Measurements from ENCODE around the gene KDM5A. TPM values are rescaled to one million over a fixed set of nuclear protein-coding genes. Genes with fewer than 3 reads are reported as not detected.

Gene KDM5A
- total and polyA plus RNA-seq, 2 experiments from 2014 or later, result 47.1 to 48.3 TPM

DNA sequence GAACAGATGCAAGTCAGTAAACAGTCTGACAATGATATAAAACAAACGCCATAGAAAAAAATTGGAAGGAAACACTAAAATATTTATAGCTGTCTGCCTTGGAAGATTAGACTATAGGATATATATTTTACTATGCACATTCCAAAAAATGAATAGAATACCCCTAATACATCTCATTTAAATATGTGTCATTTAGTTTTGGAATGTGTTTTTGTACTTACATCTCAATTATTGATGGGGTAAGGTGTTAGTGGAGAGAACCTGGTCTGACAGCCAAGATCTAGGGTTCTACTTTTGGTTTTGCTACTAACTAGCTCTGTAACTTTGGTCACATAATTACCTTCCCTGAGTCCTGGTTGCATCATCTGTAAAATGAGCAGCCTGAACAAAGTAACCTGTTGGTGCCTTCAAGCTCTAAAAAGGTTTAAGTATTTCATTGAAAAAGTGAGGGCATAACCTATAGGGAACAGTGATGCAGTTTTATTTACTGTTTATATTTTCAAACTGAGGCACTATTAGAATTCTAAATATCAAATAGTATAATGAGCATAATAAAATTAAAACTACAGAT lies 97.9 kb downstream of the KDM5A start (continued):
- TF ChIP-seq STAT1 (IDR thresholded peaks at IDR 0.05; ENCODE audit: unreplicated experiment) (no peak), ZNF331 (CRISPR knock-in tag; IDR thresholded peaks at IDR 0.05; ENCODE audit: low read depth) (no peak)
- TF ChIP-seq, protein P1, sequence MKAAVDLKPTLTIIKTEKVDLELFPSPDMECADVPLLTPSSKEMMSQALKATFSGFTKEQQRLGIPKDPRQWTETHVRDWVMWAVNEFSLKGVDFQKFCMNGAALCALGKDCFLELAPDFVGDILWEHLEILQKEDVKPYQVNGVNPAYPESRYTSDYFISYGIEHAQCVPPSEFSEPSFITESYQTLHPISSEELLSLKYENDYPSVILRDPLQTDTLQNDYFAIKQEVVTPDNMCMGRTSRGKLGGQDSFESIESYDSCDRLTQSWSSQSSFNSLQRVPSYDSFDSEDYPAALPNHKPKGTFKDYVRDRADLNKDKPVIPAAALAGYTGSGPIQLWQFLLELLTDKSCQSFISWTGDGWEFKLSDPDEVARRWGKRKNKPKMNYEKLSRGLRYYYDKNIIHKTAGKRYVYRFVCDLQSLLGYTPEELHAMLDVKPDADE (IDR thresholded peaks at IDR 0.05), result no peak

DNA sequence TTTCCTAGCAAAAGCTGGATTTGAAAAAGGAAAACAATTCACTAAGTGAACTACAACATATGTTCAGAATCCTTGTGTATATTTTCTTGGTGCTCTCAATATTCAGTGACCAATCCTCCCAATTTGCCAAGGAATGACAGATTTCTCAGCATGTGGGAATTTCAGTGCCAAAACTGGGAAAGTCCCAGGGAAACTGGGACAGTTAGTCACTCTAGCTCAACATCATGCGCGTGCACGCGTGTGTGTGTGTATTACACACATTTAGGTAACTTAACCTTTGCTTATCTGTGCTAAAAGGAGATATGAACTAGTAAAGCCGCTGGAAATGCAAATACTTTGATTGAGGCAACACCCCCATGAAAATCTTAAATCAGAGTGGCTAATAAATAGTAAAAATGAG lies 100.4 kb downstream of the KDM5A start:
- Mint-ChIP-seq H3K9me3 (no peaks in the 10 kb centered on the region), H3K36me3 (ENCODE audit: low read depth) (peaks cover 25% of the 10 kb centered on the region), H3K4me3 (no peak overlapping the region), H3K4me1 (no peaks in the 10 kb centered on the region), H3K27me3 (ENCODE audit: insufficient read depth, low read depth, poor library complexity) (no peaks in the 10 kb centered on the region), H3K27ac (no peak overlapping the region)
- peaks cover 21% of the 10 kb centered on the region; the same call in 1 of the 2 replicates for H3K36me3 ChIP-seq (ENCODE audit: insufficient read depth)
- no peak overlapping the region for H2AFZ ChIP-seq
- no peaks in the 10 kb centered on the region for H3K9me2 ChIP-seq (ENCODE audit: insufficient read depth)
- no peaks in the 10 kb centered on the region for H4K20me1 ChIP-seq (replicated peaks; ENCODE audit: insufficient read depth)
- ATAC-seq (no peak), DNase-seq (ENCODE audit: low spot score) (no peak)
- no peak overlapping the region for H3K4me2 ChIP-seq
- no peak overlapping the region for H3K4me3 ChIP-seq
- no peaks in the 10 kb centered on the region for H3F3A ChIP-seq (replicated peaks; ENCODE audit: low read depth)
- H3K27ac ChIP-seq (ENCODE audit: low read depth), result no peak overlapping the region
- no peaks in the 10 kb centered on the region for H3K79me2 ChIP-seq (replicated peaks; ENCODE audit: insufficient read depth)
- H3K4me1 ChIP-seq (ENCODE audit: insufficient read depth), result no peaks in the 10 kb centered on the region
- H3K27me3 ChIP-seq (ENCODE audit: insufficient read depth), result no peaks in the 10 kb centered on the region
- TF ChIP-seq ZNF331 (CRISPR knock-in tag; IDR thresholded peaks at IDR 0.05; ENCODE audit: low read depth), result no peak
- TF ChIP-seq, protein P2, sequence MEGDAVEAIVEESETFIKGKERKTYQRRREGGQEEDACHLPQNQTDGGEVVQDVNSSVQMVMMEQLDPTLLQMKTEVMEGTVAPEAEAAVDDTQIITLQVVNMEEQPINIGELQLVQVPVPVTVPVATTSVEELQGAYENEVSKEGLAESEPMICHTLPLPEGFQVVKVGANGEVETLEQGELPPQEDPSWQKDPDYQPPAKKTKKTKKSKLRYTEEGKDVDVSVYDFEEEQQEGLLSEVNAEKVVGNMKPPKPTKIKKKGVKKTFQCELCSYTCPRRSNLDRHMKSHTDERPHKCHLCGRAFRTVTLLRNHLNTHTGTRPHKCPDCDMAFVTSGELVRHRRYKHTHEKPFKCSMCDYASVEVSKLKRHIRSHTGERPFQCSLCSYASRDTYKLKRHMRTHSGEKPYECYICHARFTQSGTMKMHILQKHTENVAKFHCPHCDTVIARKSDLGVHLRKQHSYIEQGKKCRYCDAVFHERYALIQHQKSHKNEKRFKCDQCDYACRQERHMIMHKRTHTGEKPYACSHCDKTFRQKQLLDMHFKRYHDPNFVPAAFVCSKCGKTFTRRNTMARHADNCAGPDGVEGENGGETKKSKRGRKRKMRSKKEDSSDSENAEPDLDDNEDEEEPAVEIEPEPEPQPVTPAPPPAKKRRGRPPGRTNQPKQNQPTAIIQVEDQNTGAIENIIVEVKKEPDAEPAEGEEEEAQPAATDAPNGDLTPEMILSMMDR (conservative IDR thresholded peaks at IDR 0.05; ENCODE audit: low read depth in 2 of 2), result no peak
- TF ChIP-seq, protein P1 (IDR thresholded peaks at IDR 0.05), result no peak
- no peak for TF ChIP-seq NANOG (IDR thresholded peaks at IDR 0.05; ENCODE audit: borderline replicate concordance)
- TF ChIP-seq, protein P3, sequence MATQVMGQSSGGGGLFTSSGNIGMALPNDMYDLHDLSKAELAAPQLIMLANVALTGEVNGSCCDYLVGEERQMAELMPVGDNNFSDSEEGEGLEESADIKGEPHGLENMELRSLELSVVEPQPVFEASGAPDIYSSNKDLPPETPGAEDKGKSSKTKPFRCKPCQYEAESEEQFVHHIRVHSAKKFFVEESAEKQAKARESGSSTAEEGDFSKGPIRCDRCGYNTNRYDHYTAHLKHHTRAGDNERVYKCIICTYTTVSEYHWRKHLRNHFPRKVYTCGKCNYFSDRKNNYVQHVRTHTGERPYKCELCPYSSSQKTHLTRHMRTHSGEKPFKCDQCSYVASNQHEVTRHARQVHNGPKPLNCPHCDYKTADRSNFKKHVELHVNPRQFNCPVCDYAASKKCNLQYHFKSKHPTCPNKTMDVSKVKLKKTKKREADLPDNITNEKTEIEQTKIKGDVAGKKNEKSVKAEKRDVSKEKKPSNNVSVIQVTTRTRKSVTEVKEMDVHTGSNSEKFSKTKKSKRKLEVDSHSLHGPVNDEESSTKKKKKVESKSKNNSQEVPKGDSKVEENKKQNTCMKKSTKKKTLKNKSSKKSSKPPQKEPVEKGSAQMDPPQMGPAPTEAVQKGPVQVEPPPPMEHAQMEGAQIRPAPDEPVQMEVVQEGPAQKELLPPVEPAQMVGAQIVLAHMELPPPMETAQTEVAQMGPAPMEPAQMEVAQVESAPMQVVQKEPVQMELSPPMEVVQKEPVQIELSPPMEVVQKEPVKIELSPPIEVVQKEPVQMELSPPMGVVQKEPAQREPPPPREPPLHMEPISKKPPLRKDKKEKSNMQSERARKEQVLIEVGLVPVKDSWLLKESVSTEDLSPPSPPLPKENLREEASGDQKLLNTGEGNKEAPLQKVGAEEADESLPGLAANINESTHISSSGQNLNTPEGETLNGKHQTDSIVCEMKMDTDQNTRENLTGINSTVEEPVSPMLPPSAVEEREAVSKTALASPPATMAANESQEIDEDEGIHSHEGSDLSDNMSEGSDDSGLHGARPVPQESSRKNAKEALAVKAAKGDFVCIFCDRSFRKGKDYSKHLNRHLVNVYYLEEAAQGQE (IDR thresholded peaks at IDR 0.05; ENCODE audit: unreplicated experiment), result no peak
- no peak for TF ChIP-seq STAT1 (IDR thresholded peaks at IDR 0.05; ENCODE audit: unreplicated experiment)
- TF ChIP-seq ZNF114 (CRISPR knock-in tag; IDR thresholded peaks at IDR 0.05), result no peak
- TF ChIP-seq CREB1 (CRISPR knock-in tag; IDR thresholded peaks at IDR 0.05; ENCODE audit: low read depth), result no peak
- TF ChIP-seq EZH2phosphoT487 (IDR thresholded peaks at IDR 0.05; ENCODE audit: unreplicated experiment), result no peak
- TF ChIP-seq, protein P4, sequence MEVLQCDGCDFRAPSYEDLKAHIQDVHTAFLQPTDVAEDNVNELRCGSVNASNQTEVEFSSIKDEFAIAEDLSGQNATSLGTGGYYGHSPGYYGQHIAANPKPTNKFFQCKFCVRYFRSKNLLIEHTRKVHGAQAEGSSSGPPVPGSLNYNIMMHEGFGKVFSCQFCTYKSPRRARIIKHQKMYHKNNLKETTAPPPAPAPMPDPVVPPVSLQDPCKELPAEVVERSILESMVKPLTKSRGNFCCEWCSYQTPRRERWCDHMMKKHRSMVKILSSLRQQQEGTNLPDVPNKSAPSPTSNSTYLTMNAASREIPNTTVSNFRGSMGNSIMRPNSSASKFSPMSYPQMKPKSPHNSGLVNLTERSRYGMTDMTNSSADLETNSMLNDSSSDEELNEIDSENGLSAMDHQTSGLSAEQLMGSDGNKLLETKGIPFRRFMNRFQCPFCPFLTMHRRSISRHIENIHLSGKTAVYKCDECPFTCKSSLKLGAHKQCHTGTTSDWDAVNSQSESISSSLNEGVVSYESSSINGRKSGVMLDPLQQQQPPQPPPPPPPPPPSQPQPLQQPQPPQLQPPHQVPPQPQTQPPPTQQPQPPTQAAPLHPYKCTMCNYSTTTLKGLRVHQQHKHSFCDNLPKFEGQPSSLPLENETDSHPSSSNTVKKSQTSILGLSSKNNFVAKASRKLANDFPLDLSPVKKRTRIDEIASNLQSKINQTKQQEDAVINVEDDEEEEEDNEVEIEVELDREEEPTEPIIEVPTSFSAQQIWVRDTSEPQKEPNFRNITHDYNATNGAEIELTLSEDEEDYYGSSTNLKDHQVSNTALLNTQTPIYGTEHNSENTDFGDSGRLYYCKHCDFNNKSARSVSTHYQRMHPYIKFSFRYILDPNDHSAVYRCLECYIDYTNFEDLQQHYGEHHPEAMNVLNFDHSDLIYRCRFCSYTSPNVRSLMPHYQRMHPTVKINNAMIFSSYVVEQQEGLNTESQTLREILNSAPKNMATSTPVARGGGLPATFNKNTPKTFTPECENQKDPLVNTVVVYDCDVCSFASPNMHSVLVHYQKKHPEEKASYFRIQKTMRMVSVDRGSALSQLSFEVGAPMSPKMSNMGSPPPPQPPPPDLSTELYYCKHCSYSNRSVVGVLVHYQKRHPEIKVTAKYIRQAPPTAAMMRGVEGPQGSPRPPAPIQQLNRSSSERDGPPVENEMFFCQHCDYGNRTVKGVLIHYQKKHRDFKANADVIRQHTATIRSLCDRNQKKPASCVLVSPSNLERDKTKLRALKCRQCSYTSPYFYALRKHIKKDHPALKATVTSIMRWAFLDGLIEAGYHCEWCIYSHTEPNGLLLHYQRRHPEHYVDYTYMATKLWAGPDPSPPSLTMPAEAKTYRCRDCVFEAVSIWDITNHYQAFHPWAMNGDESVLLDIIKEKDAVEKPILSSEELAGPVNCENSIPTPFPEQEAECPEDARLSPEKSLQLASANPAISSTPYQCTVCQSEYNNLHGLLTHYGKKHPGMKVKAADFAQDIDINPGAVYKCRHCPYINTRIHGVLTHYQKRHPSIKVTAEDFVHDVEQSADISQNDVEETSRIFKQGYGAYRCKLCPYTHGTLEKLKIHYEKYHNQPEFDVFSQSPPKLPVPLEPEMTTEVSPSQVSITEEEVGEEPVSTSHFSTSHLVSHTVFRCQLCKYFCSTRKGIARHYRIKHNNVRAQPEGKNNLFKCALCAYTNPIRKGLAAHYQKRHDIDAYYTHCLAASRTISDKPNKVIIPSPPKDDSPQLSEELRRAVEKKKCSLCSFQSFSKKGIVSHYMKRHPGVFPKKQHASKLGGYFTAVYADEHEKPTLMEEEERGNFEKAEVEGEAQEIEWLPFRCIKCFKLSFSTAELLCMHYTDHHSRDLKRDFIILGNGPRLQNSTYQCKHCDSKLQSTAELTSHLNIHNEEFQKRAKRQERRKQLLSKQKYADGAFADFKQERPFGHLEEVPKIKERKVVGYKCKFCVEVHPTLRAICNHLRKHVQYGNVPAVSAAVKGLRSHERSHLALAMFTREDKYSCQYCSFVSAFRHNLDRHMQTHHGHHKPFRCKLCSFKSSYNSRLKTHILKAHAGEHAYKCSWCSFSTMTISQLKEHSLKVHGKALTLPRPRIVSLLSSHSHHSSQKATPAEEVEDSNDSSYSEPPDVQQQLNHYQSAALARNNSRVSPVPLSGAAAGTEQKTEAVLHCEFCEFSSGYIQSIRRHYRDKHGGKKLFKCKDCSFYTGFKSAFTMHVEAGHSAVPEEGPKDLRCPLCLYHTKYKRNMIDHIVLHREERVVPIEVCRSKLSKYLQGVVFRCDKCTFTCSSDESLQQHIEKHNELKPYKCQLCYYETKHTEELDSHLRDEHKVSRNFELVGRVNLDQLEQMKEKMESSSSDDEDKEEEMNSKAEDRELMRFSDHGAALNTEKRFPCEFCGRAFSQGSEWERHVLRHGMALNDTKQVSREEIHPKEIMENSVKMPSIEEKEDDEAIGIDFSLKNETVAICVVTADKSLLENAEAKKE (CRISPR knock-in tag; IDR thresholded peaks at IDR 0.05), result no peak
